GM12874 (cell line): ENCODE results near the gene CELF4.

Experiments used
- TF ChIP-seq, protein P1 (sequence below): IDR thresholded peaks from 2 replicates; pipeline ENCODE4 v1.5.1; 2011; ENCODE audit warnings: low read depth, mild to moderate bottlenecking, control low read depth, low read length, moderate library complexity; ENCODE audit not compliant: insufficient read depth

Gene CELF4

DNA sequence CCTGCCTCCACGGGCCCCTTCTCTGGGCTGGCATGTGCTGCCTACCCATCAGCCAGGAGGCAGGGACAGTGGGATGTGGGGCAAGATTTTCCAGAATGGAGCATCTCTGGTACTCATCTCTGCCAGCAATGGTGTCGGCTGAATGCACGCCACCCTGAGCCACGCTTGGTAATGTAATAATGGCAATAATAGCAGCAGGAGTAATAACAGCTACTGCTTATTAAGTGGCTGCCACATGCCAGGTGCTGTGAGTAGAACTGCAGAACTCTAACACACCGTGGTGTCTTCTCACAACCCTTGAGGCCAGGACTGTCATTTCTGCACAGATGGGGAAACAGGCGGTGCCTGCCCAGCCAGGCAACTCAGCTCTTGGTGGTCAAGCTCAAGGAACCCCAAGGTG is 113.6 kb downstream of the CELF4 start:
- TF ChIP-seq, protein P1, sequence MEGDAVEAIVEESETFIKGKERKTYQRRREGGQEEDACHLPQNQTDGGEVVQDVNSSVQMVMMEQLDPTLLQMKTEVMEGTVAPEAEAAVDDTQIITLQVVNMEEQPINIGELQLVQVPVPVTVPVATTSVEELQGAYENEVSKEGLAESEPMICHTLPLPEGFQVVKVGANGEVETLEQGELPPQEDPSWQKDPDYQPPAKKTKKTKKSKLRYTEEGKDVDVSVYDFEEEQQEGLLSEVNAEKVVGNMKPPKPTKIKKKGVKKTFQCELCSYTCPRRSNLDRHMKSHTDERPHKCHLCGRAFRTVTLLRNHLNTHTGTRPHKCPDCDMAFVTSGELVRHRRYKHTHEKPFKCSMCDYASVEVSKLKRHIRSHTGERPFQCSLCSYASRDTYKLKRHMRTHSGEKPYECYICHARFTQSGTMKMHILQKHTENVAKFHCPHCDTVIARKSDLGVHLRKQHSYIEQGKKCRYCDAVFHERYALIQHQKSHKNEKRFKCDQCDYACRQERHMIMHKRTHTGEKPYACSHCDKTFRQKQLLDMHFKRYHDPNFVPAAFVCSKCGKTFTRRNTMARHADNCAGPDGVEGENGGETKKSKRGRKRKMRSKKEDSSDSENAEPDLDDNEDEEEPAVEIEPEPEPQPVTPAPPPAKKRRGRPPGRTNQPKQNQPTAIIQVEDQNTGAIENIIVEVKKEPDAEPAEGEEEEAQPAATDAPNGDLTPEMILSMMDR: no peak

DNA sequence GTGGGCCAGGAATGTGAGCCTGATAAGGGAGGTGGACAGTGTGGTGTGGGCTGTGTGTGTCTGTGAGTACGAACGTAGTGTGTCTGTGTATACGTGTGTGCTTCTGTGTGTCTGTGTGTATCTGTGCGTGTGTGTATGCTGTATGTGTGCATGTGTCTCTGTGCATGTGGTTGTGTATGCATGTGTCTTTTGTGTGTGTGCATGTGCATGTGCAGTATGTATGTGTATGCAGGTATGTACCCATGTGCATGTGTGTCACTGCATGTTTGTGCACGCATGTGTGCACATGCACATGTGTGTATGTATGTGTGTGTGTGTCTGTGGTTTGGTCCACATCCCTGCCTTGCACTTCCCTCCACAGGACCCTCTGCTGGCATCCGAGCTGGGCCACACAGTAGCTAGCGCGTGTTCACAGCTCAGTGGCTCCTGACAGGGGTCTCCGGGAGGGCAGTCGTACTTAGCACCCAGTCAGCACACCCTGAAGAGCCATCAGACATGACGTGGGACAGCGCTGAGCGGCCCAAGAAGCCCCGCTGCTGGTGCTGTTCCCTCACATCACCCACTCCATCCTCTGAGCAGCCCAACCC is 114.3 kb downstream of the CELF4 start:
- TF ChIP-seq, protein P1: no peak

DNA sequence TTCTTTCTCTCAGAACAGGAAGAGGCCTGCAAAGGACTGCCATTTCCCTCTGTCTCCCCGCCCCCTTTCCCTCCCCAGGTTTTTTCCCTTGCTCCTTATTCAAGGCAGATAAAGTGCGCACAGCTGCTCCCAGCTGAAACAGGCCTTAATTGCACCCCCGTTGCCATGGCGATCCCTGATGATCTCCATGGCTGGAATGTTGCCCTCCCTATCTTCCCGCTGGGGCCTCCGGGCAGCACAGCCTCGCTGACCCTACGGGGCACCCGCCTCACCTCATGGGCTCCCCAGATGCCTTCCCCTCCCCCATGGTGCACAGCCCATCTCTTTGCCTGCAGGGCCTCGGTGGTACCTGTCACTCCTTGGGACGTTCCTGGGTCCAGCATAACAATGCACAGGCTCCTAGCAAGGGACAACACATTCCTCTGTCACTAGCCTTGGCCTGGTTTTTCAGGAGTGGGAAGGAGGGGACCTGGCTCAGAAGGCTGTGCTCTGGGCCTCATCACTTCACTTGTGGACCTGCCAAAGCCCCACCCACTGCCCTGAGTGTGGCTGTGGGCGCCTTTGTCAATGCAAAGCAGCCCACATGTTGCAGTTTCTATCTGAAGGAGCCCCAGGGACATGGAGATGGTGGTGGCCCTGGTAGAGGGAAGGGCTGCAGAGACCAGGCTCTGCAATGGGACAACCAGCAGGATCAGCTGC is 115.0 kb downstream of the CELF4 start:
- TF ChIP-seq, protein P1: no peak

DNA sequence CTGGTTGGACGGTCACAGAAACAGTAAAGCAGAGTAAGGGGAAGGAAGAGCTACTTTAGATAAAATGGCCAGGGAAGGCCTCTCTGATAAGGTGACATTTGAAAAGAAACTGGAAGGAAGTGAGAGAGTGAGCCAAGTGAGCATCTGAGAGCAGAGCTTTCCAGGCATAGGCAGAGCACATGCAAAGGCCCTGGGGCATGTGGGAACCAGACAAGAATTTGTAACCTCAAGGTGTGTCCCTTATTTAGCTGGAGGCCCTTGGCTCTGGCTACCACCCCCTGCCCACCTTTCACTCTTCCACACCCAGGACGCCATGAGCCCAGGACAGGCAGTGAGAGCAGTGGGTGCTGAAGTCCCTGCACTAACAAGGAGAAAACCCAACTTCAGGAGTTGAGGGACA is 116.0 kb downstream of the CELF4 start:
- TF ChIP-seq, protein P1: no peak

DNA sequence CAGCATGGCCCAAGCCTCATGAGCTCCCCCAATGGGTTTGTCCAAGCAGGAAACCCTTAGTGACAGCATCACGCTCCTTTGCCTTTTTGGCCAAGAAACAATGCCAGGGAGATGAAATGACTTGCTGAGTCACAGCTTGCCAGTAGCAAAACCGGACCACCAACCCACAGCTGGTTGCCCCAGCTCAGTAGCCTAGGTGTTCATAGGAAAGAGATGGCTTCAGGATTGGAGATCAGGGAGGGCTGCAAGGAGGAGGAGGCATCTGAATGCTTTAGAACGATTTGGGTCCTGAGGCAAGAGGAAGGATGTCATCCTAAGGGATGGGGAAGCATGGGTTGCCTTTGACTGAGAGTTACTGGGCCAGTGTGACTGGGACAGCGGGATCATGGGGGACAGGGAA is 116.7 kb downstream of the CELF4 start:
- TF ChIP-seq, protein P1: no peak

DNA sequence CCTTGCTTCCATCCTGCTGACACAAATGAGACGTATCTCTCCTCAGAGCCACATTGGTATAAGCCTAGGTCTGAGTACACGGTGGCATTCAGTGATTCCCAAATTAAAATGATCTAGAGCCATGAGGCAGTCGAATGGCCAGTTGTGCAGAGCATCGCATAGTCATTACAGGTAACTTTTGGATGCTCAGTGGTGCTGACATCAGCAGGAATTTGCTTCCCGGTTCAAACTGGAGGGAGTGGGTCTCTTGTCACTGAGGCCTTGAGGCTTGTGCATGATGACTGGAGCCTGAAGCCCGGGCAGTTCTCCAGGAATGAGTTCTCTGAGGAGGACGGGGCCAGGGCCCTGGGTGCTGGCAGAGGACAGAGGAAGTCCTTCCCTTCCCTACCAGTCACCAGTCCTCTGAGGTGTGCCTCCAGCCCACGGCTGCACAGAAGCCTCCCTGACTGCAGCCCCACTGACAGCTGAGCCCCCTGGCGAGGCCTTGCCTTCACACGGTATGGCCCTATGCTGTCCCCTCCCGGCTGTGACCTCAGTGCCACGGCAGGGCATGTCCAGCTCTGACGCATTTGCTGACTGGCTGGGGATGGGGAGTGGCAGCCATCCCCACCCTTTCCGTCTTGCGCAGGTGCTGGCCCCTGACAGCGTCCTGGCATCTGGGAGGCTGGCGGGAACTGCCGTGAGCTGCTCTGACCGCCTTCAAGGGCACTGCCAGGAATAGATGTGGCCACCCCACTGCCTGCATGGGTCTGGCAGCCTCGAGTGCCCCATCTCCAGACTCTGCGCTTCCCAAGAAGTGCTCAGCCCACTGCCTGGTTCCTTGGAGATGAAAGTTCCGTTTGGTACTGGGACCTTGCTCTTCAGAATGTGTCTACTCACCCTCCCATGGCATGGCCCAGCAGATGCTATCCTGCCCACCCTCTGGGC is 117.4 kb downstream of the CELF4 start:
- TF ChIP-seq, protein P1: no peak

DNA sequence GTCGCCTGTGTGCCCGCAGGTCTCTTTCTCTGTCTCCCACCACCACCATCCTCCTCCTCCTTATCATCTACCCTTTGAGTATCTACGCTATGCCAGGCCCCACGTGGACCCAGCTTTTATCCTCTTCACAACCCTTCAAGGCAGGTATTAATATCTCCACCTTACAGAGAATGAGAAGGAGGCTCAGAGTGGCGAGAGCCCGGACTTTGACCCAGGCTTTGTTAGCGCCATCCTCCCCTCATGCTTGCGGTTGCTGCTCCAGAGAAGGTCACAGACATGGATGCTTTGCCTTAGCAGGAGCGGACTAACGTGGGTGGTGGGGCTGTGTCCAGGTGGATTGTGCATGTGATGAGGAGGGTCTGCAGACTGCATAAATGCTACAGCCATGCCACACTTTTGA is 119.8 kb downstream of the CELF4 start:
- TF ChIP-seq, protein P1: no peak
